Panc1 (cell line): Measurements from ENCODE around the gene ZIC2.

ENCODE experiments used
- CTCF ChIP-seq: fragments of 450-650 bp; IDR thresholded peaks from 2 replicates; pipeline ENCODE4 v1.5.1; 2017; ENCODE audit warnings: mild to moderate bottlenecking
- TCF7L2 ChIP-seq: IDR thresholded peaks from 2 replicates; pipeline ENCODE4 v1.6.1; 2011; ENCODE audit warnings: mild to moderate bottlenecking, low read depth, low read length, inconsistent platforms
- TF ChIP-seq, protein P1 (sequence below), 2 experiments: IDR thresholded peaks; 2 replicates each; pipeline ENCODE4 v1.6.1; 2011 to 2012; ENCODE audit warnings: low read depth in 2 of 2, control low read depth in 1 of 2, low read length in 1 of 2, mild to moderate bottlenecking in 1 of 2, moderate library complexity in 1 of 2; ENCODE audit not compliant: insufficient read depth in 1 of 2

DNA sequence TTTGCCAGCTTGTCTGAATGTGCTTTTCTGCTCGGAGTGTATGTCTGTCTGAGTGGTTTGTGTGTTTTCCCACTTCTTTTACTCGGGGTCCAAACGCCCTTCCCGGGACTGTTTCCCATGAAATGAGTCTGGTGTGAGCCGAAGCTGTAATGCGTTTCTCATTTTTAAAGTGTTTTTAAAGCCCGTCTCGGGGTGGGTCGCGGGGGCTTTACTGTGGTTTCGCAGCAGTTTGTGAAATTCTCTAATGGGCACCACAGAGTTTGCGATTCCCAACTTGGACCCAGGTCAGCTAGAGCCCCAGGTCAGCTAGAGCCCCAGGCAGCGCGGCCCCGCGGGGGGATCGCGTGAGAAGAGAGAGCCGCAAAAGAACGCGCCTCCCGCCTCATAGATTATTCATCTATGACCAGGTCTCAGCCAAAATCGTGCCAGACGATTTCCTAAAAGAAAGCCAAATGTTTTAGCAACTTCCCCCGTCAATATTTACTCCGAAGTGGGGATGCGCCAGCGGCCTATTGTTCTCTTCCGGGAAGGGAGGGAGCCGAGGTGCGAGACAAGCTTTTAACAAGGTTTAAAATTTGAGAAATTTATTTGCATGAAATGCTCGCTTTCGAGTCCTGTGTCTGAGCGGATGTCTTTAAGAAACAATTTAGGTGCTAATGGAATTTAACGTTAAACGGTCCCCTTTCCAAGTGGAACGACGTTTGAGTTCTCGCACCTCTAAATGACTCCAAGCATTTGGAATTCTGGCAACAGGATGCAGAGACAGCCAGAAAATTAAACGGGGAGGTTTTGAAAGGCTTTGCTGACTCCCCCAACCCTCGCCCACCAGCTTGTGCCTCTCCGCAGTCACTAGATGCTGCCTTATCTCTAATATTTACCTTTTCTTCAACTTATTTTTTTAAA lies 2.2 kb downstream of the ZIC2 start:
- TF ChIP-seq TCF7L2 (no peak), CTCF (no peak)
- TF ChIP-seq, protein P1, sequence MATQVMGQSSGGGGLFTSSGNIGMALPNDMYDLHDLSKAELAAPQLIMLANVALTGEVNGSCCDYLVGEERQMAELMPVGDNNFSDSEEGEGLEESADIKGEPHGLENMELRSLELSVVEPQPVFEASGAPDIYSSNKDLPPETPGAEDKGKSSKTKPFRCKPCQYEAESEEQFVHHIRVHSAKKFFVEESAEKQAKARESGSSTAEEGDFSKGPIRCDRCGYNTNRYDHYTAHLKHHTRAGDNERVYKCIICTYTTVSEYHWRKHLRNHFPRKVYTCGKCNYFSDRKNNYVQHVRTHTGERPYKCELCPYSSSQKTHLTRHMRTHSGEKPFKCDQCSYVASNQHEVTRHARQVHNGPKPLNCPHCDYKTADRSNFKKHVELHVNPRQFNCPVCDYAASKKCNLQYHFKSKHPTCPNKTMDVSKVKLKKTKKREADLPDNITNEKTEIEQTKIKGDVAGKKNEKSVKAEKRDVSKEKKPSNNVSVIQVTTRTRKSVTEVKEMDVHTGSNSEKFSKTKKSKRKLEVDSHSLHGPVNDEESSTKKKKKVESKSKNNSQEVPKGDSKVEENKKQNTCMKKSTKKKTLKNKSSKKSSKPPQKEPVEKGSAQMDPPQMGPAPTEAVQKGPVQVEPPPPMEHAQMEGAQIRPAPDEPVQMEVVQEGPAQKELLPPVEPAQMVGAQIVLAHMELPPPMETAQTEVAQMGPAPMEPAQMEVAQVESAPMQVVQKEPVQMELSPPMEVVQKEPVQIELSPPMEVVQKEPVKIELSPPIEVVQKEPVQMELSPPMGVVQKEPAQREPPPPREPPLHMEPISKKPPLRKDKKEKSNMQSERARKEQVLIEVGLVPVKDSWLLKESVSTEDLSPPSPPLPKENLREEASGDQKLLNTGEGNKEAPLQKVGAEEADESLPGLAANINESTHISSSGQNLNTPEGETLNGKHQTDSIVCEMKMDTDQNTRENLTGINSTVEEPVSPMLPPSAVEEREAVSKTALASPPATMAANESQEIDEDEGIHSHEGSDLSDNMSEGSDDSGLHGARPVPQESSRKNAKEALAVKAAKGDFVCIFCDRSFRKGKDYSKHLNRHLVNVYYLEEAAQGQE (IDR thresholded peaks at IDR 0.05; ENCODE audit: insufficient read depth in 1 of 2, low read depth in 2 of 2, low read length in 1 of 2), result no peak
